HFF-Myc (cell line): ENCODE data around the gene BBIP1.

Experiments
- DNase-seq: peaks from one replicate; pipeline ENCODE4 v3.0.0-alpha.2; 2011; ENCODE audit warnings: low read depth; ENCODE audit errors: extremely low read depth
- H3K4me3 ChIP-seq: replicated peaks from 2 replicates; pipeline ENCODE4 v1.5.1; 2011; ENCODE audit warnings: low read depth, mild to moderate bottlenecking, control low read depth, low read length
- CTCF ChIP-seq: IDR thresholded peaks from 2 replicates; pipeline ENCODE4 v1.5.1; 2012; ENCODE audit warnings: mild to moderate bottlenecking, low read depth, low read length, control low read depth; ENCODE audit errors: missing control alignments

BBIP1 gene

GRCh38 chr10:110900983-110901382 lies 18.0 kb downstream of the BBIP1 start:
- no peak overlapping the region for H3K4me3 ChIP-seq
- no peak for DNase-seq
- no peak for TF ChIP-seq CTCF

DNA sequence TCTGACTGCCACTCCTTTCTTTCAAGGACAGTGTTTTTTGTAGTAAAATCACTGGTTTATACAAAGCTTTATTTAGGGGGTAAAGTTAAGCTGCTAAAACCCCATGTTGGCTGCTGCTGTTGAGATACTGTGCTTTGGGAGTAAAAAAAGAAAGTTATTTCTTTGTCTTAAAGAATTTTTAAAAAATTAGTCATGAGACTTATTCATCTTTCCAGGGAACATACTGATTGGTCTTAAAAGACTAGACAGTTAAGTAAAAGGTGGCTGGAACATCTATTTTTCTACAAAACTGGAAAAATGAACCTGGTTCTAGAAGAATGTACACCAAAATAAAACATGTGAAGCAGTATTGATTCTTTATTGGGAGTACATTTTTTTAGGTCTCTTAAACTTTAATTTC lies 20.6 kb downstream of the BBIP1 start:
- no peak for DNase-seq
- no peak for TF ChIP-seq CTCF
- H3K4me3 ChIP-seq, result no peak overlapping the region

DNA sequence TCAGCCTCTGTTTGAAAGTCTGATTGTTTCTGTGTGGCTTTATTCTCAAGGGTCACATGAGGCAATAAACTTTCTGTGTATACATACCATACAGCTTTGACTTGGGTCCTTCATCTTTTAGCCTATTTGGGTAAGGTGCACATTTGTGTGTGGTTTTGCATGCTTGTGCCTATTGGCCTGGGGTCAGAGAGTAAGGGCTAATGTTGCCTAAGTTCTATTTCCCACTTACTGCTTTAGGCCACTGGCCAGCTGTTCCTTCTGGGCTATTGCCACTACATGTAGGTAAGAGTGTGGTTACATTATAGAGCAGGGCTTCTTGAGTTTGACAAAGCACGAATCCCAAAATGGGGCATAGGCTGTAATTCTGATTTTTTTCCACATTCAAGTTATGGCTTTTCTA lies 21.8 kb downstream of the BBIP1 start:
- no peak overlapping the region for H3K4me3 ChIP-seq
- TF ChIP-seq CTCF, result no peak
- DNase-seq, result no peak

GRCh38 chr10:110893559-110894179 lies 25.3 kb downstream of the BBIP1 start:
- H3K4me3 ChIP-seq, result no peak overlapping the region
- TF ChIP-seq CTCF, result peak; percentile 32
- DNase-seq, result no peak

DNA sequence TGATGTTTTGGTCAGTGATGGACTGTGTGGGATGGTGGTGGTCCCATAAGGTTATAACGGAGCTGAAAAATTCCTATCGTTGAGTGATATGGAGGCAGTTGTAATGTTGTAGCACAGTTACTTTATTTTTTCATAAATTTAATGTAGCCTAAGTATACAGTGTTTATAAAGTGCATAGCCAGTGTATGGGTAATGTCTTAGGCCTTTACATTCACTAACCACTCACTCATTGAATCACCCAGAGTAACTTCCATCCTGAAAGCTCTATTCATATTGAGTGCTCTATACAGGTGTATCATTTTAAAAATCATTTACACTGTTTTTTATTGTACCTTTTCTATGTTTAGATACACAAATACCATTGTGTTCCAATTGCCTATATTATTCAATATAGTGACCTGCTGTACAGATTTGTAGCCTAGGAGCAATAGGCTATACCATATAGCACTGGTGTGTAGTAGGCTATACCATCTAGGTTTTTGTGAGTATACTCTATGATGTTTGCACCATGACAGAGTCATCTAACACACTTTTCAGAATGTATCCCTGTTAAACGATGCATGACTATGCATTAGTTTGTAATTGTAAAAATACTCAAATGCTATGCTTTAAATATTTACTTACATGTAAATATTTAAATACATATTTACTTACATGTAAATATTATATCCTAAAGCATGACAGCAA lies 26.2 kb downstream of the BBIP1 start:
- no peak for TF ChIP-seq CTCF

DNA sequence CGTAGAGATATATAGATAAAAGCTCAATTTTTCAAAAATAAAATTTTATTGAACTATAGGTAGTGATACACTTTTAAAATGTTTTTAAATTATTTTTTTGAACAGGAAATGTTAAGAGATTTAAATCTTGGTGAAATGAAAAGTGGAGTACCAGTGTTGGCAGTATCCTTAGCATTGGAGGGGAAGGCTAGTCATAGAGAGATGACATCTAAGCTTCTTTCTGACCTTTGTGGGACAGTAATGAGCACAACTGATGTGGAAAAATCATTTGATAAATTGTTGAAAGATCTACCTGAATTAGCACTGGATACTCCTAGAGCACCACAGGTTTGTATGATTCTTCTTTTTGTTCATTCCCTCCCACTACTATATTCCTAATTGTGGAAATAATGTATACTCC lies 31.4 kb downstream of the BBIP1 start:
- TF ChIP-seq CTCF, result no peak
- no peak overlapping the region for H3K4me3 ChIP-seq
- no peak for DNase-seq

More for the DNA sequence above, 26.2 kb downstream of the BBIP1 start:
- DNase-seq, result no peak
- no peak overlapping the region for H3K4me3 ChIP-seq
